Gastroesophageal sphincter (tissue), 3 donors: ENCODE results near the gene ABCG5.

Experiments used
- EP300 ChIP-seq: sonication (generic); formaldehyde crosslinking; IDR thresholded peaks from one replicate; pipeline ENCODE4 v1.6.1; 2017; ENCODE audit warnings: antibody characterized with exemption, mild to moderate bottlenecking
- POLR2AphosphoS5 ChIP-seq: sonication (generic); formaldehyde crosslinking; IDR thresholded peaks from one replicate; pipeline ENCODE4 v1.6.1; 2017; ENCODE audit warnings: antibody characterized with exemption
- TF ChIP-seq, protein P1 (sequence below), 4 experiments: fragments of 200-600 bp in 2 of 4; fragments of 450-650 bp in 2 of 4; sonication (generic) in 1 of 4; IDR thresholded peaks; one replicate each; pipeline ENCODE4 v1.5.1; 2017 to 2019; ENCODE audit warnings: antibody characterized with exemption in 4 of 4, mild to moderate bottlenecking in 2 of 4, moderate library complexity in 2 of 4

DNA sequence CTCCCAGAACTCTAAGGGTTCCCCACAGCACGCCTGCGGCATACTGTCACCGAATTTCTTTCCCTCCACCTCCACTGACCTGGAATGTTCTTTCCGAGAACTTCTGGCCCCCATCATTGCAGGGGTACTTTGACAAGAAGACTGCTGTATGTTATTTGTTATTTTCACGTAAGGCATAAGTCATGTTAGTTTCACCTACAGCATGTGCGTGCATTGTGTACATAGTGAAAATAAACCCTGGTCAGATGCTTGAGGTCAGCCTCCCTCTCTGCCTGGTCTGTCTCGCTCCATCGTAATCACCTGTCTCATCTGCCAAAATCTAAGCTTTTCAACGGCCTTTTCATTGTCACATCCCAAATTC, 4.2 kb upstream of the ABCG5 start:
- TF ChIP-seq POLR2AphosphoS5 (no peak), EP300 (no peak)
- TF ChIP-seq, protein P1, sequence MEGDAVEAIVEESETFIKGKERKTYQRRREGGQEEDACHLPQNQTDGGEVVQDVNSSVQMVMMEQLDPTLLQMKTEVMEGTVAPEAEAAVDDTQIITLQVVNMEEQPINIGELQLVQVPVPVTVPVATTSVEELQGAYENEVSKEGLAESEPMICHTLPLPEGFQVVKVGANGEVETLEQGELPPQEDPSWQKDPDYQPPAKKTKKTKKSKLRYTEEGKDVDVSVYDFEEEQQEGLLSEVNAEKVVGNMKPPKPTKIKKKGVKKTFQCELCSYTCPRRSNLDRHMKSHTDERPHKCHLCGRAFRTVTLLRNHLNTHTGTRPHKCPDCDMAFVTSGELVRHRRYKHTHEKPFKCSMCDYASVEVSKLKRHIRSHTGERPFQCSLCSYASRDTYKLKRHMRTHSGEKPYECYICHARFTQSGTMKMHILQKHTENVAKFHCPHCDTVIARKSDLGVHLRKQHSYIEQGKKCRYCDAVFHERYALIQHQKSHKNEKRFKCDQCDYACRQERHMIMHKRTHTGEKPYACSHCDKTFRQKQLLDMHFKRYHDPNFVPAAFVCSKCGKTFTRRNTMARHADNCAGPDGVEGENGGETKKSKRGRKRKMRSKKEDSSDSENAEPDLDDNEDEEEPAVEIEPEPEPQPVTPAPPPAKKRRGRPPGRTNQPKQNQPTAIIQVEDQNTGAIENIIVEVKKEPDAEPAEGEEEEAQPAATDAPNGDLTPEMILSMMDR (IDR thresholded peaks at IDR 0.05) = no peak
